GM10847 (cell line): Measurements from ENCODE around the gene HOXD10.

Source experiments
- POLR2A ChIP-seq: IDR thresholded peaks from 2 replicates; pipeline ENCODE4 v1.6.1; 2011; ENCODE audit not compliant: insufficient read length; ENCODE audit errors: extremely low read depth

HOXD10 gene

GRCh38 chr2:176098366-176099158 lies 18.0 kb upstream of the HOXD10 start:
- TF ChIP-seq POLR2A: no peak

DNA sequence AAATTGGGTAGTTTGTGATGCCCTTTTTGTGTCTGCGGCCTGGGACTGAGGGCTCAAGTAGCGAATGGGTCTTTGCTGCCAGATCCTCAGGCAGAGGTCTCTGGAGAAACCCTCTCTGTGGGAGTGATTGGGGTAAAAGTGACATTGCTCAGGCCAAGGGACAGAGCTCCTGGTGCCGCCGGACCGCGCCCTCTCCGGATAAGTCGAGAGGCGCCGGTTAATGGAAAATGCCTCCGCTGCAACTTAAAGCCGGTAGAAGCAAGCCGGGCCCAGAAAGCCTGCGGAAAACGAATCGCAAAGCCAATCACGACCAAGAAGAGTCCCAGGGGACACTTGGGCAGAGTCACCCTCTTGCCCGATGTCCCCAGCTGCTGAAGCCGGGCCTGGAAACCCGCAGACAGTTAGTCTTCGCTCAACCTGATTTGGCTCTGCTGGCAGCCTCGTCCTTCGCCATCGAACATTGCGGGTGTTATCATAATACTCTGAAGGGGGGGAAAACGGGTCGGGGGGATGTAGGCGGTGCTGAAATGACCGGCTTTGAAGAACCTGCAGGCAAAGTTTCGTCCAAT lies 17.3 kb upstream of the HOXD10 start:
- TF ChIP-seq POLR2A: no peak

- TF ChIP-seq POLR2A: no peak
Measured at GRCh38 chr2:176099728-176100546, 16.6 kb upstream of the HOXD10 start, which contains the start of gene HOXD12. Gene HOXD12, plus strand, starts transcription at chr2:176099795. Its CDS starts 7 bp downstream, at chr2:176099802.

- no peak for TF ChIP-seq POLR2A
Measured at GRCh38 chr2:176100547-176101140, 15.9 kb upstream of the HOXD10 start.

DNA sequence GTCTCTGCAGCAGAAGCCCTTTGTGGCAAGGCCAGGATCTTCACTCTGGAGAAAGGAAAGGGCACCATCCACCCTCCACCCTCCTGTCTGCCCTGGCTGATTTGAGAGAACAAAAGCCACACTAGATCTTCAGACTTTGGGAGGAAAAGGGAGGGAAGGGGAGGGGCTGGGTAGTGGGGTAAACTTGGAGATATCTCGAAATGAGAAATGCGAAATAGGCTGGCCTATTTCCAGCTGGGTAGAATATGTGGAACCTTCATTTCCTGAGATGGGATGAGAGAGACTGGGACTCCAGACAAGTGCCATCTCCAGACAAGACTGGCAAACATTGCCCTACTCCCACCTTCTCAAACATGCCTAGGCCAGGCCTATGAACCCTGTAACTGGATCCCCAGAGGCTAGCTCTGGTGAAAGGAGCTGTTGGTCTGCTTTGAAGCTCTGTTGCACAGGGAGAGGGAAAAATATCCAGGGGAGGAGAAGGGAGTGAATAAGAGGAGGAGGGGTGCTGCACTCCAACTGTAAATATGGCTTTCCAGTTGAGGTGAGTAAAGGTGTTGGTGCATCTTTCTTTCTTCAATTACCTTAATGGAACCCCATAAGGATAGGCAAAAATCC lies 15.3 kb upstream of the HOXD10 start:
- TF ChIP-seq POLR2A: no peak

- TF ChIP-seq POLR2A: no peak
Measured at GRCh38 chr2:176101842-176102241, 14.7 kb upstream of the HOXD10 start.

DNA sequence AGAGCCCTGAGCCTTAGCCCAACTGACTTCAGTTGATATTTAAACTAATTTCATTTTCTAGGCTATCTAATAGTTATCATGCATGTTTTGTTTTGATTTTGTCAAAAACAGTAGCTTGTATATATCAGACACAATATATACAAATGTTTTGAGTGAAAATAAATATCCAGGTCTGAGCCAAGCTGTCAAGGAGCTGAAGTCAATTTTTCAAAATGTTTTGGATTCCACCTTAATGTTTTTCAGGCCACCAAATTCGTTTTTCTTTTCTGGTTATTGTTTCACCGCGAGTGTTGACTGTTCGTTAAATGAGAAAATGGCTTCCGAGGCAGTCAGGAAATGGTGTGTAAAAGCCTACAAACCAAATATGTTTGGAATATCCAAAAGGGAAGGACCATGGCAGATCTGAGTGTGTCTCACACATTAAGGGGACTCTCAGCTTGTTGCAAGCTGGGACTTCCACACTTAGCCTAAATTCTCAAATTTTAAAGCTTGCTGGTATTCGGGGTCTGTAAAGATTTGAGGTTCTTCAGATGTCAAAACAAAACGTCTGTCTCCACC lies 14.2 kb upstream of the HOXD10 start:
- TF ChIP-seq POLR2A: no peak

DNA sequence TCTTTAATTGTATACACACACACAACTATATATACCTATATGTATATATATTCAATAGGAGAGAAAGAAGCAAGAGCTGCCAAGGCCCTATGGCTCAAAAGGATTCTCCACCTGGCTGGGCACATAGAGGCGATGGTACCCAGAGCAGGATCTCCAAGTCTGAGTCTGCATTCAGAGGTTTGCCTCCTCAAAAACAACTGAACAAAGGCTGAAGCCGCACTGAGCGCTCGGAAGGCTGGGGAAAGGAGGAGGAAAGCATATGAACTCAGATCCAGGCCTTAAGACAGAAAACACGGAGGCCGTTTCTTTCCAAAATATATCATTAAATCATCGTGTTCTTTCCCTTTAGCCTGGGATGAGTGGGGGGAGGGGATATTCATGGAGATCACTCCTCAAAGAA lies 13.4 kb upstream of the HOXD10 start:
- TF ChIP-seq POLR2A: no peak

DNA sequence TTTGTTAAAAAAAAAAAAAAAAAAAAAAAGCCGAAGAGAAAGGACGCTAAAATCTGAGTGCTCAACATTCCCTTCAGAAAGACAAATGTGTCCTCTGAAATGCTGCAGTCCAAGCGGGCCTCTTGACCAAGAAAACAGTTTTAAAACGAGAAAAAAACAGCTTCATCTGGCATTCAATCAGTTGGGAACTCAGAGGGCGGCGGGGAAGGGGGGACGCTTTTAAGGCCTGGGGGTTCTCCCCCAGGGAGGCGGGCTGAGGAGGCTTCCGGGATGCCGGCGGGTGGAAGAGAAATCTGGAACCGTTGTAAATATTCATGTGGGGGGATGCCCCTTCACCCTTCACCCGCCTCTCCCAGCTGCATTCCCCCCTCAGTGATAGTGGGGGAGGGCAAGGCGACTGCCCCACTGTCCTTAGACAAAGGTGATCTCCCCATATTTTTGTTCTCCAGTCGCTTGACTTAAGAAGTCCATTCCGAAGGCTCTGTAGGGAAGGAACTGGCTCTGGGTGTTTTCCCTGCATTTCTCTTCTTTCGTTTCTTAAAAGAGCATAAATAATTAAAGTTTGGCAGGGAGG lies 12.7 kb upstream of the HOXD10 start:
- TF ChIP-seq POLR2A: no peak

GRCh38 chr2:176104316-176105077 lies 12.1 kb upstream of the HOXD10 start:
- no peak for TF ChIP-seq POLR2A

- no peak for TF ChIP-seq POLR2A
Measured at GRCh38 chr2:176105078-176105729, 11.4 kb upstream of the HOXD10 start.

DNA sequence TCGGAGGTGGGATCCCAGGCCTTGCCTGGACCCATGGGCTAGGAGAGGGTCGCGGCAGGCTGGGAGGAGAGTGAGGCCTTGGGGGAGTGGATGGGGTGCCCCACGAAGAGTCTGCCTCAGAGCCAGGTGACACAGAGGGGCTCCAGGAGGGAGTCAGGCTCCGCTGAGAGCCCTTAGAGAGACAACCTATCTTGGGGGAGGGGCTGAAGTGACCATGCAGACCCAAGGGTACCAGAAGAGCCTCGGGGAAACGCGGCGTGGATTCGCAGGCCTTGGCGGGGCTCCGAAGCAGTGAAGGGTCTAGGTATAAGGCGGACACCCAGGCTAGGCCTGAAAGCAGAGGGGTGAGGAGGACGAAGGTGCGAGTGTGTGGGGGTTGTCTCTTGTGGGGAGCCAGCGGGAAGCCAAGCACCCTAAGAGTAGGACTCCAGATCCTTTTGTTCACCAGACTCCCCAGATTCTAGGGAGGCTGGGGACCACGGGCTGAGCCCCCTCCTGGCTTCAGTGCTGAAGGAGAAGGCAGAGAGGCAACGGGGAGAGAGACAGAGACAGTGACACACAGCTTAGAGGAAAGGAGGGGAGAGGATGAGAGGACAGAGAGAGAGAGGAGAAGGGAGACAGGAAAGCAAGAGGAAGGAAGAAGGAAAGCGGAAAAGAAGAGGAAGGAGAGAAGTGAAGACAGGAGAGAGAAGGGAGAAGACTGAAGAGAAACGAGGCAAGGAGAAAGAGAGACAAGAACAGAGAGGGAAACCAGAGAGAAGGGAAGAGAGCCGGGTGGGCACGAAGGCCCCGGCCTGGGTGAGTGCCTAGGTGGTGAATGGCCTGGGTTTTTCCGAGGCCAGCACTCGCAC lies 10.6 kb upstream of the HOXD10 start:
- TF ChIP-seq POLR2A: no peak
